Parathyroid adenoma (tissue), 2 donors: ENCODE data around the gene FAM162B.

Source experiments
- H2AFZ ChIP-seq: fragments of 300-600 bp; sonication (generic); one replicate; pipeline ENCODE4 v1.7.0; 2017; ENCODE audit warnings: antibody characterized with exemption, mild to moderate bottlenecking
- H3K27ac ChIP-seq: fragments of 300-600 bp; sonication (generic); one replicate; pipeline ENCODE4 v1.7.0; 2017
- H3K27me3 ChIP-seq: fragments of 300-600 bp; sonication (generic); one replicate; pipeline ENCODE4 v1.7.0; 2017; ENCODE audit warnings: low read length; ENCODE audit not compliant: control insufficient read depth, insufficient read depth
- H3K36me3 ChIP-seq: fragments of 300-600 bp; sonication (generic); one replicate; pipeline ENCODE4 v1.7.0; 2017; ENCODE audit warnings: low read length; ENCODE audit not compliant: control insufficient read depth, insufficient read depth
- H3K4me1 ChIP-seq: fragments of 300-600 bp; sonication (generic); one replicate; pipeline ENCODE4 v1.7.0; 2017; ENCODE audit warnings: control low read depth
- H3K4me2 ChIP-seq: fragments of 300-600 bp; sonication (generic); one replicate; pipeline ENCODE4 v1.7.0; 2017; ENCODE audit warnings: low read length
- H3K4me3 ChIP-seq: fragments of 300-600 bp; sonication (generic); one replicate; pipeline ENCODE4 v1.7.0; 2017; ENCODE audit warnings: low read depth, low read length
- H3K79me2 ChIP-seq: fragments of 300-600 bp; sonication (generic); one replicate; pipeline ENCODE4 v1.7.0; 2017; ENCODE audit warnings: control low read depth
- H3K9ac ChIP-seq: fragments of 300-600 bp; sonication (generic); one replicate; pipeline ENCODE4 v1.7.0; 2017; ENCODE audit warnings: mild to moderate bottlenecking
- H3K9me3 ChIP-seq: fragments of 300-600 bp; sonication (generic); one replicate; pipeline ENCODE4 v1.7.0; 2017; ENCODE audit warnings: low read length; ENCODE audit not compliant: control insufficient read depth
- TF ChIP-seq, protein P1 (sequence below): fragments of 300-600 bp; sonication (generic); IDR thresholded peaks from one replicate; pipeline ENCODE4 v1.7.0; 2017; ENCODE audit warnings: antibody characterized with exemption, mild to moderate bottlenecking
- donor health status: primary hyperparathyroidism.

Gene FAM162B

DNA sequence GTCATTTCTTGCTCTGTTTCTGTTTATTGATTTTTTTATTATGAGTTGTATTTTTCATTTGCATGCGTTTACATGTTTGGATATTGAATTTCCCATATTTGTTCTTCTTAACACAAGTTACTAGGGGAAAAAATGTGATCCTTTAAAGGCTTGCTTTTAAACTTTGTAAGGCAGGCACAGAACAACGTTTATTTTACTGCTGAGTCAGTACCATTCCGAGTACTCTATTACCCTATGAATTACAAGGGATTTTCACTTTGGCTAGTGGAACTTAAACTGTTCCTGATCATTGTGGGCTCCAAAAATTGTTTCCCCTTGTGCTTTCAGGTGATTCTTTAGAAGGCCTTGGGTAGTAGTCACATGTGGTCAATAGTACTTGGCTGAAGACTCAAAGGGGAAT lies 28.5 kb downstream of the FAM162B start:
- no peak overlapping the region for H3K4me2 ChIP-seq
- H2AFZ ChIP-seq, result no peak overlapping the region
- H3K4me3 ChIP-seq, result no peak overlapping the region
- no peaks in the 10 kb centered on the region for H3K36me3 ChIP-seq
- no peaks in the 10 kb centered on the region for H3K4me1 ChIP-seq
- TF ChIP-seq, protein P1, sequence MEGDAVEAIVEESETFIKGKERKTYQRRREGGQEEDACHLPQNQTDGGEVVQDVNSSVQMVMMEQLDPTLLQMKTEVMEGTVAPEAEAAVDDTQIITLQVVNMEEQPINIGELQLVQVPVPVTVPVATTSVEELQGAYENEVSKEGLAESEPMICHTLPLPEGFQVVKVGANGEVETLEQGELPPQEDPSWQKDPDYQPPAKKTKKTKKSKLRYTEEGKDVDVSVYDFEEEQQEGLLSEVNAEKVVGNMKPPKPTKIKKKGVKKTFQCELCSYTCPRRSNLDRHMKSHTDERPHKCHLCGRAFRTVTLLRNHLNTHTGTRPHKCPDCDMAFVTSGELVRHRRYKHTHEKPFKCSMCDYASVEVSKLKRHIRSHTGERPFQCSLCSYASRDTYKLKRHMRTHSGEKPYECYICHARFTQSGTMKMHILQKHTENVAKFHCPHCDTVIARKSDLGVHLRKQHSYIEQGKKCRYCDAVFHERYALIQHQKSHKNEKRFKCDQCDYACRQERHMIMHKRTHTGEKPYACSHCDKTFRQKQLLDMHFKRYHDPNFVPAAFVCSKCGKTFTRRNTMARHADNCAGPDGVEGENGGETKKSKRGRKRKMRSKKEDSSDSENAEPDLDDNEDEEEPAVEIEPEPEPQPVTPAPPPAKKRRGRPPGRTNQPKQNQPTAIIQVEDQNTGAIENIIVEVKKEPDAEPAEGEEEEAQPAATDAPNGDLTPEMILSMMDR, result no peak
- no peak overlapping the region for H3K9ac ChIP-seq
- H3K27me3 ChIP-seq, result no peaks in the 10 kb centered on the region
- H3K79me2 ChIP-seq, result no peaks in the 10 kb centered on the region
- H3K9me3 ChIP-seq, result no peaks in the 10 kb centered on the region
- no peak overlapping the region for H3K27ac ChIP-seq

DNA sequence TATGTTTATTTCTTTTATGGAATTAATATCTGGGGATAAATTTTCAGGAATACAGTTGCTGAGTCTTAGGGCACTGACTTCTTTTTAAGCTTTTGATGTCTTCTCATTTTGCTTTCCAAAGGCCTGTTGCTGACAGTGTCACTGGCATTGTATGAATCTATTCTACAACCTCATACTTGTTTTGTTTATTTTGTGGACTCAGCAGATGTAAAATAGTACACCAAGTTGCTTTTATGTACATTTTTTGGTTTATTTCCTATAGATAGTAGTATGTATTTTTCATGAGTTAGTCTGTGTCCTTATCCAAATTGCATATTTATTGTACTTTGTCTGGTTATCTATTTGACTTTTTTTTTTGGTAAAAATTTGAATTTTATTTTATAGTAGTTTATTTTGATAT lies 35.0 kb downstream of the FAM162B start:
- no peaks in the 10 kb centered on the region for H3K36me3 ChIP-seq
- TF ChIP-seq, protein P1, result no peak
- no peak overlapping the region for H3K27ac ChIP-seq
- H3K79me2 ChIP-seq, result no peaks in the 10 kb centered on the region
- no peaks in the 10 kb centered on the region for H3K27me3 ChIP-seq
- H3K9ac ChIP-seq, result no peak overlapping the region
- no peak overlapping the region for H2AFZ ChIP-seq
- no peaks in the 10 kb centered on the region for H3K4me1 ChIP-seq
- H3K4me2 ChIP-seq, result no peak overlapping the region
- H3K9me3 ChIP-seq, result no peaks in the 10 kb centered on the region
- no peak overlapping the region for H3K4me3 ChIP-seq

DNA sequence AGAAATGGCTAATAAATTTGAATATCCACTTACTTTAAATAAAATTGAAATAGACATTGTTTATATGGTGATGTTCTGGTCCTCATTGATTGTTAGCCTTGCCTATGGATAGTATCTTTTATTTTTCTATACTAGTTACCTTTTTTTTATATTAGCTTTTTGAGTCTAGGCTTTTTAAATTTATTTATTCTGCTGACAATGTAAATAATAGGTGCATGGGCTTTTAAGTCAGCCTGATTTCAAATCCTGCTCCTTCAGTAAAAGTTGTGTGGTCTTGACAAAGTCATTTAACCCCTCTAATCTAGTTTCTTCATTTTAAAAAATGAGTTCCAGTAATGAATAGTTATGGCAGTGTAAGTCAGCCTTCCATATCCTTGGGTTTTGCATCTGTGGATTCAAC lies 38.6 kb downstream of the FAM162B start:
- Histone ChIP-seq H3K36me3 (no peaks in the 10 kb centered on the region), H2AFZ (no peak overlapping the region), H3K4me2 (no peak overlapping the region), H3K9ac (no peak overlapping the region), H3K4me3 (no peak overlapping the region), H3K79me2 (no peaks in the 10 kb centered on the region), H3K9me3 (no peaks in the 10 kb centered on the region), H3K27ac (no peak overlapping the region), H3K27me3 (no peaks in the 10 kb centered on the region), H3K4me1 (no peaks in the 10 kb centered on the region)
- TF ChIP-seq, protein P1, result no peak

DNA sequence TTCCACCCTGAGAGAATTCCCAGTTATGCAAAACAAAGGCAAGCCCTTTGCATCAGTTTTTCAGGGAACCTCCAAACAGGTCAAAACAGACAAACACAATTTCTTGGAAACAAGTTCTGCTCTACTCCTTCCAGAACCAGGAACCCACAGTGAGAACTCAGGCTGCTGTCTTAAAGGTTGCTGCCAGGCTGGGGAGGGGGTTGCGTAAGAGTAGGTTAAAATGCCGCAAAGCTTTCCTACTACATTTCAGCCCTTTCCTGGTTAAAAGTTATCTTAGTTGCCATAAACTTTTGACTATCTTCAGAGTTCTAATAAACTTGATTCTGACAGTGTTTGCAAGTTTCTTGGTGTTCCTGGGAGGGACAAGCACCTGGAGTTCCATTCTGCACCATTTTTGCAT lies 50.8 kb downstream of the FAM162B start:
- no peak overlapping the region for H3K9ac ChIP-seq
- no peak overlapping the region for H3K4me2 ChIP-seq
- TF ChIP-seq, protein P1, result no peak
- H3K79me2 ChIP-seq, result peaks cover 3% of the 10 kb centered on the region
- H3K4me1 ChIP-seq, result no peaks in the 10 kb centered on the region
- no peaks in the 10 kb centered on the region for H3K27me3 ChIP-seq
- H3K36me3 ChIP-seq, result no peaks in the 10 kb centered on the region
- no peak overlapping the region for H2AFZ ChIP-seq
- H3K9me3 ChIP-seq, result no peaks in the 10 kb centered on the region
- H3K27ac ChIP-seq, result no peak overlapping the region
- H3K4me3 ChIP-seq, result no peak overlapping the region

DNA sequence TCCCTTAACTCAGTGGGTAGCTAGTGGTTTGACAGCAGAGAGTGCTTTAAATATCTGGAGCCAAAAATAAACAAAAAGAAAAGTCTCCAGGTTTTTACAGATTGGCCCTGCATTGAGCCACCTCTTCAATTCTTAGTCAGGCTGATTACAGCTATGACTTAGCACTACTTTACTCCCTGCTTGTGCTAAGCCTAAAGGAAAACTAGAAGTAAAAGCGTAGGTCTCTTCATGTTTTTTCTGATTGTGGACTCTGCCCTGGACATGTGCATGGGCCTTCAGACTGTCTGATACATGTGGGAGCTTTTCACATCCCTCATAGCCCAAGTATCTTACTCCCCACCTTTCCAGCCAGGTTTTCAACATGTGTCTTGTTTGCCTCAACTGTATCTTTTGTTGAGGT lies 51.2 kb downstream of the FAM162B start:
- Histone ChIP-seq H3K79me2 (peaks cover 3% of the 10 kb centered on the region), H3K4me1 (no peaks in the 10 kb centered on the region), H3K4me3 (no peak overlapping the region), H3K9ac (no peak overlapping the region), H3K27ac (no peak overlapping the region), H3K4me2 (no peak overlapping the region), H3K36me3 (no peaks in the 10 kb centered on the region), H2AFZ (no peak overlapping the region), H3K27me3 (no peaks in the 10 kb centered on the region), H3K9me3 (no peaks in the 10 kb centered on the region)
- TF ChIP-seq, protein P1, result no peak
